ENCODE results near the gene CRIM1.

The CRIM1 gene

DNA sequence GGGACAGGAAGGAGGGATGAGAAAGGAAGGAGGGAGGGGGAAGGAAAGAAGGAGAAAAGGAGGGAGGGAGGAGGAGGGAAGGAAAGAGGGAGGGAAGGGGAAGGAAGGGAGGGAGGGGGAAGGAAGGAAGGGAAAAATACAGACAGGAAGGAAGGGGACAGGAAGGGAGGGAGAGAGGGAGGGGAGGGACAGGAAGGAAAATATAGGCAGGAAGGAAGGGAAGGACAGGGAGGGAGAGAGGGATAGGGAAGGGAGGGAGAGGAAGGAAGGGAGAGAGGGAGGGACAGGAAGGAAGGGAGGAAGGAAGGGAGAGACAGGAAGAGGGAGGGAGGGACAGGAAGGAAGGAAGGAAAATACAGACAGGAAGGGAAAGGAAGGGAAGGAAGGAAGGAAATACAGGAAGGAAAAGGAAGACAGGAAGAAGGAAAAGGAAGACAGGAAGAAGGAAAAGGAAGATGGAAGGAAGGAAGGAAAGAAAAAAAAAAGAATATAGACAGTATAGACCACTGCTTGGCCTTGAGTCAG lies 178.8 kb downstream of the CRIM1 start:
- DNase-seq: no peak

DNA sequence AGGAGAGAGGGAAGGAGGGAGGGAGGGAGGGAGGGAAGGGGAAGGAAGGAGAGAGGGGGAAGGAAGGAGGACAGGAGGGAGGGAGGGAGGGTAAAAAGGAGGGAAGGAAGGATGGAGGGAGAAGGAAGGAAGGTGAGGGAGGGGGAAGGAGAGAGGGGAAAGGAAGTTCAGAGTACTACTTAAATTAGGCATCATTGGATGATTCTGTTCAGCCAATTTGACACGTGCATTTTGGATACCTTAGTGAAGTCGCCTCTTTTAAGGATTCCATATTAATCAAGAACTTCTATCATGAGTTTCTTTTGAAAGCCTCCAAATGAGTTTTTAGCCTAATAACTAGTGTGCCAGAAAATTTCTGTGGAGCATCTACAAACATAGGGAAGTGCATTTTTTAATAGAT lies 179.5 kb downstream of the CRIM1 start:
- no peak for DNase-seq

DNA sequence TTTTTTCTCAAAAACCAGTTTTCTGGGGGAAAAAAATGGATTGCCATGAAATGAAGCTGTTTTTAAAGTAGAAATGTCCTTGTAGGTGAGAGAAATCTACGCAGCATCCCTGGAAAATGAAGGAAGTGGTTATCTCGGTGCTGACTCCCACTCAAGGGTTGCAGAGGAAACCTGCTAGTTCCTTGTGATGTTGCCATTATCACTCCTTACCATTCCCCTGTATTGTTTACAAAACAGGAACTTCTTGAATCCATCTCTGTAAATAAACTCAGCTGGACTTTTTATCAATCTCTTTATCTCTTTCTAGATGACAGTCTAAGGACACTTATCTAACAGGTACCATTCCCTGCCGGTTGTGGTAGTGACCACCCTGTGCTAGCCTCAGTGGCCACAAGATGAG lies 181.2 kb downstream of the CRIM1 start:
- no peak for DNase-seq

DNA sequence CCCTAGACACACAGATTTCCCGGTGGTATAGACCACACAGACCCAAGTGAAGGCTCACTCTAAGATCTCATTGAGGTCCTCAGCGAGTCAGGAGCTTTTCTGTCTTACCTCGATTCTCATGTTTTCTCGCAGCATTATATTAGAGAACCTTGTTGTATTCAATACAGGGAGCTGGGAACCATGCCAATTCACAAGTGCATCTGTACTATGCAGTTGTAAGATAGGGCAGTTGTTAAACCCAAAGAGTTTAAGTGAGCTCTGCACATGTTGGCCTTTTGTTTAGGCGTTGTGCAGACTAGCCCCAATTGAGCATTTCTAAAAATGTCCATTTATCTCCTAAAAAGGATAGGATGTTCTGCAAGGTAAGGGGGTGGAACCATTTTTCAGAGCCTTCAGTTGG lies 182.8 kb downstream of the CRIM1 start:
- DNase-seq: peak; percentile 29

DNA sequence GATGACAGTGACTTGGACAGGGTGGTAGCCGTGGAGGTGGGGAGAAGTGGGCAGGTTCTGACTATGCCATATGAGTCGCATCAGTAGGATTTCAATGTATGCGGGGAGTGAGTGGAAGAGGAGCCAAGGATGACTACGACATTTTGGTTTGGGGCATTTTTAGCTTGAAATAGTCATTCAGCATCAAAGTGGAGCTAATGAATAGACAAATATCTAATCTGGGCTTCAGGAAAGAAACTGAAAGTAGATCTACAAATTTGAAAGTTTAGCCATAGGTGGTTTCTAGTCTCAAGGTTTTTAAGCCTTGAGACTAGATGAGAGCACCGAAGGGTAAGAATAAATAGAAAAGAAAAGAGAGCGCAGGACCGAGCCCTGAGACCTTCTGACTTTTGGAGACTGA lies 184.1 kb downstream of the CRIM1 start:
- DNase-seq: no peak

DNA sequence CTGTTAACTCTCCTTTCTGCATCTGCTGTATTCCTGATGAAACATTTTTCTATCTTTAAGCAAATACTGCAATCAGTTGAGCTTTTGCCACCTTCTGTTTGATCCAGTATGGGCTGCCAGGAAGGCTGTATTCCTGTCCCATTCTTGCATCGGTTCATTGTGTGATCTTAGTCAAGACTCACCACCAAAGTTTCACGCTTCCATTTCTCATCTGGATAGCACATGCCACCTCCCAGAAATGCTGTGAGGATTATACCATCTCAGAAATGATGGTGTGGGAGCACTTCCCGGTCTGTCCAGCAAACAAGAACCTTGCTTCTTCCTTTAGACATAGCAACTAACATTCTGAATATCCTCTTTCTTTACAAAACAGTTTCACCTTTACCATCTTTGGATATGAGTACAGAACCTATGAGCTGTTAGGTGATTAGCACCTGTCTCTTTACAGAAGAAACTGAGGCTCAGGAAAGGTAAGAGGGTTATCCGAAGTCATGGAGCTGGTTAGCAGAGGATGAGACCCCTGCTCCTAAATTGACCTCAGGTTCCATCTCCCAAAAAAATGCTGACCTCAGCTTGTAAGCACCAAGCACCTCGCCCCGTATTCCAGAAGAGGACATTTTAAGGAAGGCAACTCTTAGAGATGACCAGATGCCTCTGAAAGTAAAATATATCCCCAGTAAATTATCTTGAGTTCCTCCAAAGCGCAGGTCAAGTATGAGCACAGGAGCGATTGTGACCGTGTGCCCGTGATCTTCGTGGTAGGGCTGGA lies 185.6 kb downstream of the CRIM1 start:
- no peak for DNase-seq

DNA sequence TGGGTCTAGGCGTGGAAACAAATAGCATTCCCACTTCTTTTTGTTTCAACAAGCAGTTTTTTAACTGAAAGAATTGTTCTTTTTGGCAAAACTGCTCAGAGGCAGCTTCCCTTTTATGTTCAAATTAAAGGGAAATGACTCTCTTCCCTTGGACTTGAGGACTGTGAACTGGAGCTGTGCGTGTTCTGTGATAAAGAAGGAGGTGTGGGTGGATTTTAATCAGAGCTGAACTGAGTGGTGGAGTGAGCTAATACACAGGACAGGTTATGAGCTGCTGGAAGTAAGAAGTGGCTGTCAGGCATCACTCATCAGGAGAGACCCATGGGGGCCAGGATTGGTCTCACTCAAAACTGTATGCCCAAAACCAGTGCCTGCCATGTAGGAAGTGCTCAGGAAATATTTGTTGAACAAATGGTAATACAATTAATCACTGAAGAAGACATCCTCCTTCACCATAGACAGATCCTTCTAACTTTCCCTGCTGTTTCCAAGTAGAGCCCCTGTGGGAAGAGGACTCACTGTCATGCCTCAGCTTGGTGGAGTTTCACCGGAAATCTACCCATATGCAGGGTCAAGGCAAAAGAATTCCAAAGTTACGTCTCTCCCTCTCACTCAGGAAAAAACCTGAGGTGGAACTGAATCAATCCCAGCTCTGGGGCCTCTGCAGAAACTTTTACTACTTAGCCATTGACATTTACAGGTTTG lies 186.5 kb downstream of the CRIM1 start:
- no peak for DNase-seq

DNA sequence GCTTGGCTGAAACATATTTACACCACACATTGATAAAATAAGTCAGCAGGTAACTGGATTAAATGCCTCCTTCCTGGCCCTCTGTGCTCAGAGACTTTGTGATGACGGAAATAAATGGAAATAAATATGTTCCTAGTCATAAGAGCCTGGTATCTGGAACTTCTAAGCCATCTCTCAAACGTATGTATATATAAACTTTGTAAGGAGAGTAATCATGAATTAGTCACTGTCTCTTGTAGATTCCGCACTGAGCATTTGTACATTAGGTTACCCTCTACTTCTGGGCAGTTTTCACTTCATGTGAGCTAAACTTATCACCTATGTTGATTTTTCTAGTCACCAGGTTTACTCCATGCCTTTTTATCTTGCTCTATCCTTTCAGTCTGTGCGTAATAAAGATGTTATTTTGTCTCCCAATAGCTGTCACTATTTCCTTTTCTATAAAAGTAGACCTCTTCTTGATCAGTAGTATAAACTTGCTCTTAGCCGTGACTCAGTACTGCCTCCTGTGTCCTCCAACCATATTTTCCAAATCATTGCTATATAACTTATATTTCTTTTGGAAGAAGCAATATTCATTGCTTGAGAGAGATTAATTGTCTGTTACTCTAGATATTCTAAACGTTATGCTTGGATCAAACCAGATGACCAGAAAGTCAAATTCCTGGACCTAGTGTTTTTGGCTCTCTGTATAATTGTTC lies 189.2 kb downstream of the CRIM1 start:
- no peak for DNase-seq

DNA sequence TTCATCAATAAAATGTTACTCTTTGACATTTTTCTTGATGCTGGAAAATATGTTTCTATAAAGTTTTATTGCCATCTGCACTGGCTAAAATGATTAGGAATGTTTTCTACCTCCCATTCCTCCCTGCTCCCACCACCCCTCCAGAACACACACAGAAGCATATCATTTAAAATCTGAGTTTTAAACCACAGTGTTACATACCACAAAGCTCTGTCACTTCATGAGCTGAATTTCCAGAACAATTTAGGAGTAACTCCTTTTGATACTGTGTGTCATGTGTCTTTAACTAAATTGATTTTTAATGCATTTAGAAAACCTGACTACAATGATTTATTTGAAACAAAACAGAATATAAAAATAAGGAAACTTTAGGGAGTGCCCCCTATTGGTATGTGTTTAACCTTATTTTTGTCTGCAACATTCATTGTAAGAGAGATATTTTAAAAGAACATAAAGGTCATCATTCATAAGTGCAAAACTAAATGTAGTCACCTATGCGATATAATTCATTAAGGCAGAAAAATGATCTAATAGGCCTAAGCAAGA lies 190.4 kb downstream of the CRIM1 start:
- no peak for DNase-seq

DNA sequence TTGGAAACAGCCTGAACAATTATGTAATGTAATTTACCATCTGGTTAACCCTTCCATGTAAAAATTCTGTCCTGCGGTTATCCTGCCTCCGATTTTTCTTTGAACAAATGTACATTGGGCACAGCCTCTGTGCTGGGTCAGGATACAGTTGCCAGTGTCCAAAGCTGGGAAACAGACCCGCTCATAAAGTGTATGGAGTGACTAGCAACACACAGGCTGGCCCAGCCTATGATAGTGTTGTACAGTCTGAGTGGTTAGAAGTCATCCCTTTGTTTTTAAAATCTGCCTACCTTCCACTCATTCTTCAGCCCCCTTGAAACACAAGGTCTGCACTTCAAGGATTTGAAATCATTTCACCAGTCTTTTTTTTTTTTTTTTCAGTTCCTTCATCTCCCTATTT lies 192.3 kb downstream of the CRIM1 start:
- DNase-seq: no peak

DNA sequence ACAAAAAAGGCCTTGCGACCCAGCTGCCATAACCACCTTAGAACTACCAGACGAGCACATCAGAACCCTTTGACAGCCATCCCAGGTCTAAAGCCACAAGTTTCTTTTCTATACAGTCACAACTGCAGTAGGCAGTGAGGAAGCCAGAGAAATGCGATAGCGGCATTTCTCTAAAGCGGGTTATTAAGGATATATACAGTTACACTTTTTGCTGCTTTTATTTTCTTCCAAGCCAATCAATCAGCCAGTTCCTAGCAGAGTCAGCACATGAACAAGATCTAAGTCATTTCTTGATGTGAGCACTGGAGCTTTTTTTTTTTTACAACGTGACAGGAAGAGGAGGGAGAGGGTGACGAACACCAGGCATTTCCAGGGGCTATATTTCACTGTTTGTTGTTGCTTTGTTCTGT lies 193.6 kb downstream of the CRIM1 start:
- DNase-seq: no peak

DNA sequence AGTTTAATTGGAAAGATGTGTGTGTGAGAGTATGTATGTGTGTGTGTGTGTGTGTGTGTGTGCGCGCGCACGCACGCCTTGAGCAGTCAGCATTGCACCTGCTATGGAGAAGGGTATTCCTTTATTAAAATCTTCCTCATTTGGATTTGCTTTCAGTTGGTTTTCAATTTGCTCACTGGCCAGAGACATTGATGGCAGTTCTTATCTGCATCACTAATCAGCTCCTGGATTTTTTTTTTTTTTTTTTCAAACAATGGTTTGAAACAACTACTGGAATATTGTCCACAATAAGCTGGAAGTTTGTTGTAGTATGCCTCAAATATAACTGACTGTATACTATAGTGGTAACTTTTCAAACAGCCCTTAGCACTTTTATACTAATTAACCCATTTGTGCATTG lies 194.4 kb downstream of the CRIM1 start:
- DNase-seq: no peak

DNA sequence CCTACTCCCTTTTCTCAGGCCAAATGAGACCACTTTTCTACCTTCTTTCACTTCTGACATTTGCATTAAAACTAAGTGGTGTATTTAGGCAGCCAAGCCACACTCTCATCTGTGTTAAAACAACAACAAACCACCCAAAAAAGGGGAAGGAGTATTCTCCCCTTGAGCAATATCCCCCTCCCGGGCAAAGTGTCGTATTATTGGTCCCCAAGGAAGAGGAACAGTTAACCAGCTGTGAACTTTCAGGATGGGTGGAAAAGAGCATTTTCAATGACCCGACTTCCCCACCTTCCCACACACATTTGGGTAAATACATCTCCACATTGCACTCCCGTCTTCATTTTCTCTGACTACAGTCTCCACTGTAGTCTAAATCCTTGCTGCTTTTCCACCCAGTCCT lies 198.1 kb downstream of the CRIM1 start:
- no peak for DNase-seq

DNA sequence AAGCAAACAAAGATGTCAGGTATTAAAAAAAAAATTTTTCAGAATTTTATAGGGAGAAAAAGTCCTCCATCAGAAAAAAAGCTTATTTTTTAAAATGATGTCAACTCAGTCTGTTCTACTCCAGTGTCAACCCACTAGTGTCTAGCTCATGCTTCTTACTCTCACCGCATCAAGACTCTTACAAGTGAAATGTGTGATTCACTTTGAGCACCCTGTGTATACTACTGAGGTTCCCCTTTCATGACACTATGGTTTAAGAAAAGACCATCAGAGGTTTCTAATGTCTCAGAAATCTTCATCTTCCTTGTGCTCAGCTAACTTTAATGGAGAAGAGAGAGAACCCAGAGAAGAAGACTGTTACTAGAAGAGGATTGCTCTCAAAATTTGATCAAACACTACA lies 199.0 kb downstream of the CRIM1 start:
- DNase-seq: no peak

DNA sequence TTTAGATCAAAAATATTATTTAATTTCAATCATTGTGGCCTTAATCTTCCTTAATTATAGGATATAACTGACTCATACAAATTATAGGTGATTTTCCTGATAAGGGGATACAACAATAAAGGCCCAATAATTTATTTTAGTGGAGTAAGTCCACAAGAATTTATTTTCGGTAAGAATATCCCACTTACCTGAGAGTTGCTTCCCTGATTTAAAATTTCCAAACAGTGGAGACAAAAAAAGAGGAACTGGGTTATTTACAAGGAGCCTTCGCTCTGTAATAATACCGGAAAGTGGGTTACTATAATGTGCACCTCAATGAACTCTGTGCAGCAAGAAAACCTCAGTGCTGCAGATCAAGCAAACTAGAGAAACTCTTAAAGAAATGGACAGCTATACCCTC lies 200.2 kb downstream of the CRIM1 start:
- DNase-seq: no peak

DNA sequence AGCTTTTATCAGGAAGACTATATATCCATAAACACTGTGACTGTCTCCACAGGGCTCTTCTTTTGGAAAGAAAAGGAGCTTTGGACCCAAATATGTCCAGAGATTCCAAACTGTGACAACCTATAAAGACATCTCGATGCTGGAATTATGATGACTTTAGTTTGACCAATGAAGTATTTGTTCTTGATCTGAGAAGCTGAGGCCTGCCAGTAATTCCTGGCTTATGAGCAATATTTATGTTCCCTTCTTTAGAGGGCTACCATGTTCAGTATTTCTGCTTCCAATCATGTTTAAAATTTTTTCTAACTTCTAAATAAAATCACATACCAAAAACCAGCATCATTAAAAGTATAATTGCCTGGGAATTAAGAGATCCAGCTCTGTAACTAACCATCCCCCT lies 201.3 kb downstream of the CRIM1 start:
- DNase-seq: no peak

DNA sequence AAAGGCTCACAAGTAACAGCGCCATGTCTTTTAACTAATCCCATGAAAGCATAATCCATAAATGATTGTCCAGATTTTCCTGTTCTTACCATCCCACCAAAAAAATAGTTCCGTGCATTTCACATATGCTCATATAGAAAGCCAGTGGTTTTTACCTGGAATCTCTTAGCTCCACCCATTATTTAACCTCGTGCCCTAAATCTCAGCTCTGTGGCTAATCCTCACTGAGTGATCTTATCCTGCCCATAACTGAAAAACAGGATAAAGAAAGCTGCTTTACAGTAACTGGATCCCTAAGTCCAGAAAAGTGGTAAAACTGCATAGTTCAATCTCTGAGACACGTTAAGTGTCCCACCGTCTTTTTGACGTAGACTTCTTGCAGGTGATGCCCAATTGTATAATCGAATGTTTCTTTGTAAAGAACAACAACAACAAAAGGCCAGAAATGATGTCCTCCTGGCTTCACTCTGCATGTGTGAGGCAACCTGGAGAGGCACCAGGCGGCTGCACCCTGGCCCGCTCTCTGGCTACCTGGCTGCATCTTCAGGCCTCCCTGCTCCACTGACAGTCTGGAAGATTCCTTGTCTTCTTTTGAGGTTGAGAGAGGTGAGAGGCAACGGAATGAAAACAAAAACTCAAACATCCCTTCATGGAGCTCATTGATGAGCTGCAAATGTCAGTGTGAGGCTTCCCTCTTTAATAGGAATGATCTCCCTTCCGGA lies 203.8 kb downstream of the CRIM1 start:
- DNase-seq: no peak

DNA sequence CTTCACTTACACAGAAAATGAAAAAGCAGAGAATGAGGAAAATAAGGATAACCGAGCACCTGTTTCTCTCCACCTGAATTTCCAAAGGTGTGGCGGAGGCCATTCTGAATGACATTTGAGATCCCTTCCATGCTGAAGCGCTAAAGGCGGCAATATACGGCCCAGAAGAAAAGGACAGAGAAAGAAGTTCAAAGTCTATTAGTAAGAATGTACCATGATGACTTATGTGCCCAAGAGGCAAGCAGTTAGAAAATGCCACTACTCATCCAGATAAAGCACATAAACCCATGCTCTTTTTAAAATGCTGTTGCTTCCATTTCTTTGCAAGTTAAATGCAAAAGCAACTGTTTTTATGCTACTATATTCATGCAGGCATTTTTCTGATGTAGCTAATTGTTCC lies 205.1 kb downstream of the CRIM1 start:
- no peak for DNase-seq

DNA sequence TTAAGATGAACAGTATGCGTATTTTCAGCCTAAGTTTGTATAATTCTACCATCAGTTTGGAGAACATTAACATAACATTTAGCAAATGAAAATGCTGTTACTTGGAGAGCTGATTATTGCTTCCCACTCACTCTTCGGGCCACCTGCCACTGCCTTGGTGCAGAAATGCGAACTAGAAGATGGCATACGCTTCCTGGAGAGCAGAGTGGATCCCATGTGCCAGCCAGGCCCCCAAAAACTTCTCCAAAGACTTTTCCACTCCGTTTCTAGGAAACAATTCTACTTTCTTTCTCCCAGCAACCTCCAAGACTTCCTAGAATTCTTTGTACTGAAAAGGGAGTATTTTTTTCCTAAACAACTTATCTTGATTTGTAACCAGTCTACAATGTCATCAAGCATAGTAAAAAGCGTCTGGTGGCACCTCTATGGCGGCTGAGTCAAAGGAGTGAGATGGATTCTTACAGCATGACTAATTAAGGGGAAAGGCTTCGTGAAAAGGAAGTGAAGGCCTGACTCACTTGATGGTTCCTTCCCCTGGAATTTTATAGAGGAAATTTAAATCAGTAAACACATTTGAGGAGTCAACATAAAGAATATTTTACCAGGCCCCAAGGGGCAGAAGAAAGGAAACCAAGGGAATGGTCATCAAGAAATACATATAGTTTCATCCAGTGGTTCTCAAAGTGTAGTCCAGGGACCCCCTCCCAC lies 205.8 kb downstream of the CRIM1 start:
- DNase-seq: no peak

DNA sequence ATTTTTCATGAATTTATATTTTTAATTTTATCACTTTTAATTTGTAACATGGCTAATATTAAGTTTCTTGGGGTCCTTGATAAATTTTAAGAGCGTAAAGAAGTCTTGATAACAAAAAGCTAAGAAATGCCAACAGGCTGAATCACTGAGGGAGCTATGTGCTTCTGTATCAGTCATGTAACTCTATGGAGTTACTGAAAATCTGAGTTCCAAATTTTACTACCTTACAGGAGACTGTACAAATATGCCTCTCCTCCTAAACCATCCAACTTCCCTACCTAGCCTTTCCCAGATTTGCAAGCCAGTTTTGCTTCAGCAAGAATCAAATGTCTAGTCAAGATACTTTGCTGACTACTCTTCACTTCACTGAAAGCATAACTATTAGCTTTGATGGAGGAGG lies 206.7 kb downstream of the CRIM1 start:
- DNase-seq: no peak

DNA sequence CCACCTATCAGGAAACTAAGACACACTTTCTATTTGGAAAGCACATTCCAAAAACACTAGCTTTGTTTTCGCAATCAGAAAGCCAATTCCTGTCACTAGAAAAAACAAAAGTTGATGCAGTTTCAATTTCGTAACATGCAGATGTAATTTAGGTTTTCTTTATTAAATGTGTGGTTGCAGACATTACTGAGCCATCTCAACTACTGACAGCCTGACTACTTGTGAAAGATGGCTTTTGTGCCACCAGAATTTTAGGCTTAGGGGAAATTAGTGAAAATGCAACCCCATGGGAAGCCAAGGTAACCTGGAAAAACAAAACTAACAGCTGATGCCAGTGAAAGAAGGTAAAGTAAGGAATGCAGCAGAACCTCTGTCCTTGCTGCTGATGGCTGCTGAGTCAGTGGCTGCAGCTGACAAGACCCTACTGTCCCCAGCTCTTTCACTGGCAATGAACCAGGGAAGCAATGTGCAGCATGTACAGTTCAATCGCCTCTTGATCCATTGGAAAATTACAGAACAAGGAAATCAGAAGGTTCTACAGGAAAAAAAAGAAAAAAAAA lies 207.5 kb downstream of the CRIM1 start:
- no peak for DNase-seq

DNA sequence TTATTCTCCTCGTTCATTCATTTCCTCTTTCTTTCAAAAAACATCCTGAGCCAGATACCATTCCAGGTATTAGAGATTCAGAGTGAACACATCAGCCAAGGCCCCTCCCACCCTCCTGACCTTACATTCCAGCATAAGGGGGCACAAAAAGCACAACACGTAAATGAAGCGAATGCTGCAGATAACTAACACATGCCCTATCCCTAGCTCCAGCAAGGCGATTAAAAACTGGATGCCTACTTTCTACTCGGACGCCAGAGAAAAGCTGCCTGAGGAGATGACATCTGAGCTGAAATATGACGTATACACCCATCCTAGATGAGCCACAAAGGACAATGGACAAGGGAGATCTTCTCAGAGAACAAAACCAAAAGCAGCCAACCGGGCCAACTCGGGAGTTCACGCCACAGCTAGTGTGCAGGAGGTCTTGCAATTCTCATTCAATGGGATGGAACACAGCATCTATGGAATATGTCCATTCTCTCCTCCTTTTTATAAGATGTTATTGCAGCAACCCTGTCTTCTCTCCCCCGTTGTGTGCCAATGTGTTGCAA lies 208.9 kb downstream of the CRIM1 start:
- DNase-seq: no peak
